Retinal pigment epithelial cell (primary cell): ENCODE results near the gene CORO2A.

ENCODE experiments used
- DNase-seq: peaks from one replicate; pipeline ENCODE4 v3.0.0-alpha.2; 2010; ENCODE audit warnings: low read depth
- H3K4me3 ChIP-seq: 2 replicates; pipeline ENCODE4 v1.5.1; 2011; ENCODE audit warnings: mild to moderate bottlenecking, low read length, control low read depth, moderate library complexity
- CTCF ChIP-seq: conservative IDR thresholded peaks from 2 replicates; pipeline ENCODE4 v1.5.1; 2011; ENCODE audit warnings: low read depth, low read length, control low read depth, inconsistent platforms

CORO2A gene

GRCh38 chr9:98192503-98193335 lies at the start of gene CORO2A:
Gene CORO2A, minus strand, starts transcription at chr9:98192637. Its CDS starts 34,977 bp downstream, at chr9:98157660.
- TF ChIP-seq CTCF = peak; percentile 66
- H3K4me3 ChIP-seq = peak within 1 kb of the TSS; percentile 62
- peak; percentile 26 for DNase-seq

GRCh38 chr9:98241357-98242300 lies 49.2 kb upstream of the CORO2A start:
- no peak overlapping the region for H3K4me3 ChIP-seq
- DNase-seq = no peak
- TF ChIP-seq CTCF = peak; percentile 31

GRCh38 chr9:98240475-98240874 lies 48.0 kb upstream of the CORO2A start:
- no peak for TF ChIP-seq CTCF
- no peak overlapping the region for H3K4me3 ChIP-seq

GRCh38 chr9:98236901-98237487 lies 44.6 kb upstream of the CORO2A start:
- H3K4me3 ChIP-seq = no peak overlapping the region
- DNase-seq = no peak
- TF ChIP-seq CTCF = no peak

More at GRCh38 chr9:98240475-98240874, 48.0 kb upstream of the CORO2A start:
- DNase-seq = no peak

GRCh38 chr9:98235126-98235525 lies 42.7 kb upstream of the CORO2A start:
- H3K4me3 ChIP-seq = no peak overlapping the region
- no peak for TF ChIP-seq CTCF
- no peak for DNase-seq

- peak; percentile 14 for TF ChIP-seq CTCF
- DNase-seq = no peak
- no peak overlapping the region for H3K4me3 ChIP-seq
Measured at GRCh38 chr9:98234245-98234825, 41.9 kb upstream of the CORO2A start.
